Bone marrow (tissue), 2 donors: ENCODE measurements around the gene DOLPP1.

Experiments used
- DNase-seq, 2 donors: peaks; one replicate each; lab custom pipeline; 2025; lab: John Stamatoyannopoulos, UW

The DOLPP1 gene

GRCh38 chr9:129139233-129139992 is 58.5 kb downstream of the DOLPP1 start:
- DNase-seq, result peak; percentile 32 to 93

DNA sequence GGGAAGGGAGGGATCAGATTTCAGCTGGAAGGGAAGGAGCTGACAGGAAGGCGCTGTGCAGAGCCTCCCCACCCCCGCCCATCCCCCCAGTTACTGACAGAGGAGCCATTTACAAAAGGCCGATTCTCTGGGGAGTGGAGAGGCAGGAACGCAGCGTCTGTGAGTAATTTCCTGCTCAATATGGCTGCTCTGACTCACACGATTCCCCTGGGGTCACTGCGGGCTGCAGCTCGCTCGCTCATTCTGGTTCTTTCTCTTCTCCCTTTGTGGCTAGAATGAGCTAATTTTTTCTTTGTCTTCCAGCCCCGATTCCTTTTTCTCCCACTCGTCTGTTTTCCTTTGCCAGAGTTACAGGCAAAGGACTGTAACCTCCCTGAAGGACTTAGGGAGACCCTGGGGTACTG is 59.1 kb downstream of the DOLPP1 start:
- DNase-seq, result peak; percentile 78 to 96
